ENCODE measurements around the gene BICDL1.

Gene BICDL1

DNA sequence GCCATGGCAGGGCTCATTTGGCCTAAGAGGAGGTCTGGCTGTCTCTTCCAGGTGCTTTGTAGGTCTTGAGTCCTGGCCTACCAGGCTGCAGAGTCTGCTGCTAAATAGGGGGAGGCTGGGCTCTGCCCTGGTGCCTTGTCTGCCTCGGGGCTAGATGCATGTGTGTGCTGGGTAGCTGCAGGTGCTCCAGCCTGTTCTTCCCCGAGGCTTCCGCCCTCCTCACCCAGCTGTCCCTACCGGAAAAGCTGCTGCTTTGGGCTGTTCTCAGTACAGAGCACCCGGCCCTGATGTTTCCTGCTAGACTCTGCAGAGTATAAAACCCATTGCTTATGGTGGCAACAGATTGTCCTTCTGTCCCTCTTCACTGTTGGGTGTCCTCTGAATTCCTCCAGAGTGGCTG, 89.8 kb downstream of the BICDL1 start:
- TF ChIP-seq, protein P1, sequence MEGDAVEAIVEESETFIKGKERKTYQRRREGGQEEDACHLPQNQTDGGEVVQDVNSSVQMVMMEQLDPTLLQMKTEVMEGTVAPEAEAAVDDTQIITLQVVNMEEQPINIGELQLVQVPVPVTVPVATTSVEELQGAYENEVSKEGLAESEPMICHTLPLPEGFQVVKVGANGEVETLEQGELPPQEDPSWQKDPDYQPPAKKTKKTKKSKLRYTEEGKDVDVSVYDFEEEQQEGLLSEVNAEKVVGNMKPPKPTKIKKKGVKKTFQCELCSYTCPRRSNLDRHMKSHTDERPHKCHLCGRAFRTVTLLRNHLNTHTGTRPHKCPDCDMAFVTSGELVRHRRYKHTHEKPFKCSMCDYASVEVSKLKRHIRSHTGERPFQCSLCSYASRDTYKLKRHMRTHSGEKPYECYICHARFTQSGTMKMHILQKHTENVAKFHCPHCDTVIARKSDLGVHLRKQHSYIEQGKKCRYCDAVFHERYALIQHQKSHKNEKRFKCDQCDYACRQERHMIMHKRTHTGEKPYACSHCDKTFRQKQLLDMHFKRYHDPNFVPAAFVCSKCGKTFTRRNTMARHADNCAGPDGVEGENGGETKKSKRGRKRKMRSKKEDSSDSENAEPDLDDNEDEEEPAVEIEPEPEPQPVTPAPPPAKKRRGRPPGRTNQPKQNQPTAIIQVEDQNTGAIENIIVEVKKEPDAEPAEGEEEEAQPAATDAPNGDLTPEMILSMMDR (IDR thresholded peaks at IDR 0.05; ENCODE audit: insufficient read depth, low read depth, low read length, missing control alignments) = no peak

DNA sequence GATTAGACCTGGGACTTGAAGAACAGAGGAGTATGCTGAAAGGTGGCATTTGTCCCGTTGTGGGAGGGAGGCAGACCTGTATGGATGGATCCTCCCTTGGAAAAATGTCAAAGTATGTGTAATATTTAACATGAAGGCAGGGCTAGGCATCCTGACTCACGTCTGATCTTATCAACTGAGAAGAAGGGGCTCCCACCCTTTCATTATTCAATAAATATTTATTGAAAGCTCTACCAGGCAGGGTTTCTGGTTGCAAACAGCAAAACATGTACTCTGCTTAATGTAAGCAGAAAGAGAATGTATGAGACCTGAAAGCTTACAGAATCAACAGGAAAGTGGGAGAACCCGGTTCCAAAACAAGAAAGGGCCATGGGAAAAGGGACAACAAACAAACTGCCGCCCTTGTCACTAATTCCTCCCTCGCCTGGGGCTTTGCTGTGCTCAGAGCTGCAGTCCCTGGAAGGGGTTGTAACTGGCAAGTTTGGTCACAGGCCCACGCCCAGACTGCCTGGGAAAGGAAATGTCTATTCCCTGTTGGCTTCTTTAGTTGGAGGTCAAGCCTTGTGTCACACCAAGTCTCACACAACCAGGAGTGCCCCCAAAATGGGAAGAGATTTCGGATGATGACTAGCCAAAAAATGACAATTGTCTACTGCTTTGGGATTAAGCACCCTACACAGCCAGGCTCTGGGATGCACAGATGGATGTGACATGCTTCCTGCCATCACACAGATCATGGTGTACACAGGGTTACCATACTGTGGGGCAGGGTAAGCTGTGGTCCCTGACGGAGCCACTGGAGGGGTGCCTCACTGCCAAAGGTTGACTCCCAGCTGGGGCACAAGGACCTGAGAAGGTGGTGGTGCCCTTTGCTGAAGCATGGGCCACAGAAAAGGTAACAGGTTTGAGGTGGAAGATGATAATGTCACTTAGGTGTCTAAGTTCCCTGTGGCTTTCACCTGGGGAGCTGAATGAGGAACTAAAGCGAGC, 90.7 kb downstream of the BICDL1 start:
- TF ChIP-seq, protein P1 (IDR thresholded peaks at IDR 0.05; ENCODE audit: insufficient read depth, low read depth, low read length, missing control alignments) = no peak
- peak; percentile 76 for DNase-seq (ENCODE audit: low read depth)
- no peak overlapping the region for H3K4me3 ChIP-seq (ENCODE audit: low read length)

More for the DNA sequence above, 89.8 kb downstream of the BICDL1 start:
- no peak for DNase-seq (ENCODE audit: low read depth)
- no peak overlapping the region for H3K4me3 ChIP-seq (ENCODE audit: low read length)

DNA sequence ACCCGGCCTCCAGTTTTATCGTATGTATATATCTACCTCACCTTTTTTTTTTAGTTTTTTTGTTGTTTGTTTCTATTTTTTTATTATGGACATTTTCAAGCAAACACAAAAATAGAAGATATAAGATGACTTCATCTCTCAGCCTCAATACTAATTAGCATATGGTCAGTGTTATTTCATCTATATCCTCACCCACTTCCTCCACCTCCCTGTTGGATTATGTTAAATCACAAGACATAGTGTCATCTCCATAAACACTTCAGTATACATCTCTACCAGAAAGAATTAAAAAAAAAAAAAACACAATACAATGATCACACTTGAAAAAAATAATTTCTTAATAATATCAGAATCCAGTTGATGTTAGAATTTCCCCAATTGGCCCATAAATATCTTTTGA, 92.6 kb downstream of the BICDL1 start:
- no peak overlapping the region for H3K4me3 ChIP-seq (ENCODE audit: low read length)
- no peak for DNase-seq (ENCODE audit: low read depth)
- TF ChIP-seq, protein P1 (IDR thresholded peaks at IDR 0.05; ENCODE audit: insufficient read depth, low read depth, low read length, missing control alignments) = no peak

DNA sequence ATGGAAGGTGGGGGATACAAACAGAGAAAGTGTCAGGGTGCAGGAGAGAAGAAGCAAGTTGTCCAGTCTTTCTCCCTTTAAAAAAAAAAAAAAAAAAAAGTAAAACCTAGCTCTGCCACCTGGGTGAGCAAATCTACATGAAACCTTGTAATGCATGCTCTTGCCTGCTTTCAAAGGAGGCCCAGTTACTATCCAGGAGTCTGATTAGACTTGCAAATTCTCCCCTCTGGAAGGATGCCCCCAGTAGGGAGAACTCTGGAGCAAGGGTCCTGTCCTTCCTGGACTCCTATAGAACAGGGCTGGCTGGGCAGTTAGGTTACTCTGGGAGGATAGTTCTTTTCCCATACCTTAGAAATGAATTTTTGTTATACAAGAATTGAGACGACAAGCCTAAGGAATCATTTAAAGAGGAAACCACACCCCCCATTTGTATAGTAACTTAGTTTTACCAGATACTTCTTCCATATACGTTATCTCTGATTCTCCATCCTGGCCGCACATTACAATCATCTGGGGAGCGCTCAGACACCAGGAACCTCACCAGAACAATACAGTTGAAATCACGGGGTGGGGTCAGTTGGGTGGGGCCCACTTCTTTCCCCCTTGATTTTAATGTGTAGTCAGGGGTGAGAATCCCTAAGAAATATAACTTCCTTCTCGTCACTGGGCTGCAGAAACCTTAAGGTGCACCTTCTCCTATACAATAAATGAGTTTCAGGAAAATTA, 97.0 kb downstream of the BICDL1 start:
- H3K4me3 ChIP-seq (ENCODE audit: low read length) = no peak overlapping the region
- TF ChIP-seq, protein P1 (IDR thresholded peaks at IDR 0.05; ENCODE audit: insufficient read depth, low read depth, low read length, missing control alignments) = no peak
- no peak for DNase-seq (ENCODE audit: low read depth)

DNA sequence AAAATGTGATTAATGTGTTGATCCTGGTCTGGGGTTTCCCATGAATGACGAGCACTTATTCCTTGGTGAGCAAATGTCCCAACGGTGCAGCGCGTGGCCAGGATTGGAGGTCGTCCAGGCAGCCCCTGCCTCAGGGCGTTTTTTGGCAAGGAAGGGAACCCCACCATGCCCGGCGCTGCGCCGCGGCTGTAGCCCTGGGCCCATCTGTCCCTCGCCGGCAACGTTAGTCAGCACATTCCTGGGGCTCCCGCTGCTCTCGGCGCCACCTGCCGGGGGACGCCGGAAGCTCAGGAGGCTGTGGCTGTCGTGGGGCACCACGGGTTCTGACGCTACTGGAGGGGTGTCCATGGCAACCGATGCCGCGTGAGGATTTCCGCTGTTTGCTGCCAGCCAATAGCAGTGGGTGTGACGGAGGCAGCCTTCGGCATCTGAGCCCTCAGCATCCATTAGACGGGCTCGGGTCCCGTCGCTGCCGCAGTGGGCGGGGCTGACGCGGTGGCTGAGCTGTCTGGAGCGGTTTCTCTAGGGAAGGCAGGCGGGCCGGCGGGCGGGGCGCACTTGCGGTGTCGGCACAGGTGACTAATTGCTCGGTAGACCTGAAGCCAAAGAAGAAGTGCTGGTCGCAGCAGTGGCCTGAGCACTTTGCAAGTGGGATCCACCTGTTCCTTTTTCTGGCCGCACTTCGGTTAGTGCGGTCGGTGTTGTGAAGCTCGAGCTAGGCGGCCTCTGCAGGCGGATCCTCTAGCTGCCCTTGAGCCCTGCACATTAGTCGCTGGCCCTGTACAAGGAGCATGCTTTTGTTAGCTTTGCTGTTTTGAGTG, 98.0 kb downstream of the BICDL1 start:
- peak; percentile 98 for DNase-seq (ENCODE audit: low read depth)
- TF ChIP-seq, protein P1 (IDR thresholded peaks at IDR 0.05; ENCODE audit: insufficient read depth, low read depth, low read length, missing control alignments) = peak; percentile 94
- peak overlapping the region; percentile 19 for H3K4me3 ChIP-seq (ENCODE audit: low read length)

DNA sequence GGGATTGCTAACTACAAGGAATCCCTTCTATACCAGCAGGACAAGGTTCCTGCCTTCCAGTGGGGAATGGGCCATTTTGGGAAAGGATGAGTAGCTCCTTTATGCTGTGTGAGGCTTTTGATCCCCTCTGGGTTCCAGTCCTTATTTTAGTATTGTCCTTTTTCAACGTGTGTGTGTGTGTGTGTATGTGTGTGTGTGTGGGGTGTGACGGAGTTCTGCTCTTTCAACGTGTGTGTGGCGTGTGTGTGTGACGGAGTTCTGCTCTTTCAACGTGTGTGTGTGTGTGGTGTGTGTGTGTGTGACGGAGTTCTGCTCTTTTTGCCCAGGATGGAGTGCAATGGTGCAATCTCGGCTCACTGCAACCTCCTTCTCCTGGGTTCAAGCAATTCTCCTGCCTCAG, 100.1 kb downstream of the BICDL1 start:
- no peak overlapping the region for H3K4me3 ChIP-seq (ENCODE audit: low read length)
- TF ChIP-seq, protein P1 (IDR thresholded peaks at IDR 0.05; ENCODE audit: insufficient read depth, low read depth, low read length, missing control alignments) = no peak

More for the DNA sequence above, 100.1 kb downstream of the BICDL1 start:
- no peak for DNase-seq (ENCODE audit: low read depth)
